Astrocyte (in vitro differentiated cells and primary cell): Measurements from ENCODE around the gene GMDS. TPM values are rescaled to one million over a fixed set of nuclear protein-coding genes. Genes with fewer than 3 reads are reported as not detected.

Source experiments
- DNase-seq: peaks from one replicate; pipeline ENCODE4 v3.0.0-alpha.2; 2010; ENCODE audit warnings: low read depth
- FAIRE-seq: peaks from 2 replicates; lab custom pipeline; 2011; peaks lifted over from hg19 to GRCh38; lab: Jason Lieb, UNC
- H2AFZ ChIP-seq: 2 replicates; pipeline ENCODE4 v1.6.0; 2012; ENCODE audit warnings: low read depth, low read length, inconsistent platforms
- H3K27ac ChIP-seq: 2 replicates; pipeline ENCODE4 v1.5.1; 2011; ENCODE audit warnings: low read depth, low read length, inconsistent platforms
- H3K27me3 ChIP-seq: 2 replicates; pipeline ENCODE4 v1.6.0; 2011; ENCODE audit warnings: low read length, inconsistent platforms; ENCODE audit not compliant: insufficient read depth
- H3K36me3 ChIP-seq: 2 replicates; pipeline ENCODE4 v1.5.1; 2011; ENCODE audit warnings: low read length, inconsistent platforms; ENCODE audit not compliant: insufficient read depth
- H3K4me1 ChIP-seq: 2 replicates; pipeline ENCODE4 v1.5.1; 2011; ENCODE audit warnings: low read length, inconsistent platforms; ENCODE audit not compliant: insufficient read depth
- H3K4me2 ChIP-seq: 2 replicates; pipeline ENCODE4 v1.6.0; 2012; ENCODE audit warnings: low read length, inconsistent platforms
- H3K4me3 ChIP-seq: 2 replicates; pipeline ENCODE4 v1.5.1; 2011; ENCODE audit warnings: low read depth, mild to moderate bottlenecking, low read length, inconsistent platforms; ENCODE audit not compliant: insufficient read depth
- H3K79me2 ChIP-seq: 2 replicates; pipeline ENCODE4 v1.6.0; 2012; ENCODE audit warnings: mild to moderate bottlenecking, low read length, inconsistent platforms; ENCODE audit not compliant: insufficient read depth
- H3K9ac ChIP-seq: 2 replicates; pipeline ENCODE4 v1.6.0; 2012; ENCODE audit warnings: mild to moderate bottlenecking, low read length, inconsistent platforms
- H3K9me3 ChIP-seq: 2 replicates; pipeline ENCODE4 v1.5.1; 2012; ENCODE audit warnings: low read depth, mild to moderate bottlenecking, low read length, inconsistent platforms; ENCODE audit not compliant: insufficient read depth
- H4K20me1 ChIP-seq: 2 replicates; pipeline ENCODE4 v1.6.0; 2012; ENCODE audit warnings: low read length, inconsistent platforms; ENCODE audit not compliant: insufficient read depth
- H3K27ac Mint-ChIP-seq: one replicate; pipeline ENCODE4 v1.8.0; 2021; ENCODE audit warnings: mild to moderate bottlenecking, mixed read lengths; ENCODE audit not compliant: unreplicated experiment
- H3K27me3 Mint-ChIP-seq: one replicate; pipeline ENCODE4 v1.8.0; 2021; ENCODE audit warnings: low read depth, mixed read lengths; ENCODE audit not compliant: unreplicated experiment
- H3K36me3 Mint-ChIP-seq: one replicate; pipeline ENCODE4 v1.8.0; 2021; ENCODE audit warnings: low read depth, mixed read lengths; ENCODE audit not compliant: unreplicated experiment
- H3K4me1 Mint-ChIP-seq: one replicate; pipeline ENCODE4 v1.8.0; 2021; ENCODE audit warnings: low read depth, mixed read lengths; ENCODE audit not compliant: unreplicated experiment
- H3K4me3 Mint-ChIP-seq: one replicate; pipeline ENCODE4 v1.8.0; 2021; ENCODE audit warnings: mild to moderate bottlenecking, moderate library complexity, mixed read lengths; ENCODE audit not compliant: unreplicated experiment
- H3K9me3 Mint-ChIP-seq: one replicate; pipeline ENCODE4 v1.8.0; 2021; ENCODE audit warnings: mild to moderate bottlenecking, mixed read lengths; ENCODE audit not compliant: unreplicated experiment
- CTCF ChIP-seq: IDR thresholded peaks from 2 replicates; pipeline ENCODE4 v1.5.1; 2011; ENCODE audit warnings: low read depth, mild to moderate bottlenecking, inconsistent platforms, low read length, moderate library complexity; ENCODE audit not compliant: insufficient read depth
- EZH2 ChIP-seq: IDR thresholded peaks from 2 replicates; pipeline ENCODE4 v1.6.1; 2012; ENCODE audit warnings: mild to moderate bottlenecking, low read length, inconsistent platforms; ENCODE audit not compliant: insufficient read depth
- total RNA-seq: library from RNA; stranded (reverse); gene quantifications from 2 replicates; pipeline ENCODE4 v1.2.1, GENCODE V29; 2021

GMDS gene
- total RNA-seq, 1 donor from 2014 or later, result 9.4 TPM

GRCh38 chr6:1806935-1807334, 438.5 kb downstream of the GMDS start:
- FAIRE-seq, result no peak
- no peak overlapping the region for H2AFZ ChIP-seq
- peaks cover 11% of the 10 kb centered on the region for H3K4me1 Mint-ChIP-seq

GRCh38 chr6:1802491-1803395, 442.7 kb downstream of the GMDS start:
- H2AFZ ChIP-seq, result peak overlapping the region; percentile 20
- peaks cover 2% of the 10 kb centered on the region for H3K4me1 ChIP-seq
- FAIRE-seq (no peak), DNase-seq (no peak)
- peak overlapping the region; percentile 46 for H3K4me2 ChIP-seq
- no peak overlapping the region for H3K4me3 ChIP-seq
- H3K36me3 Mint-ChIP-seq, result no peaks in the 10 kb centered on the region
- peaks cover 5% of the 10 kb centered on the region for H3K4me1 Mint-ChIP-seq
- H3K79me2 ChIP-seq, result no peaks in the 10 kb centered on the region
- no peaks in the 10 kb centered on the region for H3K27me3 ChIP-seq
- peaks cover 2% of the 10 kb centered on the region for H3K9me3 Mint-ChIP-seq
- no peak overlapping the region for H3K27ac ChIP-seq
- no peak overlapping the region for H3K4me3 Mint-ChIP-seq
- no peak overlapping the region for H3K9ac ChIP-seq
- H3K27ac Mint-ChIP-seq, result no peak overlapping the region
- no peak for TF ChIP-seq EZH2
- no peak for TF ChIP-seq CTCF
- no peaks in the 10 kb centered on the region for H3K27me3 Mint-ChIP-seq
- H3K9me3 ChIP-seq, result no peaks in the 10 kb centered on the region
- H4K20me1 ChIP-seq, result no peaks in the 10 kb centered on the region
- no peaks in the 10 kb centered on the region for H3K36me3 ChIP-seq

More at GRCh38 chr6:1806935-1807334, 438.5 kb downstream of the GMDS start:
- H3K27me3 ChIP-seq, result no peaks in the 10 kb centered on the region
- no peak overlapping the region for H3K4me2 ChIP-seq
- no peaks in the 10 kb centered on the region for H3K36me3 Mint-ChIP-seq
- no peaks in the 10 kb centered on the region for H4K20me1 ChIP-seq
- H3K27ac ChIP-seq, result no peak overlapping the region
- no peak for DNase-seq
- H3K9me3 Mint-ChIP-seq, result peaks cover 6% of the 10 kb centered on the region
- no peaks in the 10 kb centered on the region for H3K36me3 ChIP-seq
- no peaks in the 10 kb centered on the region for H3K27me3 Mint-ChIP-seq
- TF ChIP-seq CTCF (no peak), EZH2 (no peak)
- no peaks in the 10 kb centered on the region for H3K79me2 ChIP-seq
- no peak overlapping the region for H3K4me3 Mint-ChIP-seq
- no peaks in the 10 kb centered on the region for H3K9me3 ChIP-seq
- H3K27ac Mint-ChIP-seq, result no peak overlapping the region
- H3K4me1 ChIP-seq, result no peaks in the 10 kb centered on the region
- H3K9ac ChIP-seq, result no peak overlapping the region
- H3K4me3 ChIP-seq, result no peak overlapping the region

- DNase-seq (no peak), FAIRE-seq (no peak)
- Mint-ChIP-seq H3K4me3 (no peak overlapping the region), H3K36me3 (no peaks in the 10 kb centered on the region), H3K9me3 (peaks cover 2% of the 10 kb centered on the region), H3K4me1 (peaks cover 11% of the 10 kb centered on the region), H3K27ac (no peak overlapping the region), H3K27me3 (no peaks in the 10 kb centered on the region)
- Histone ChIP-seq H3K27ac (no peak overlapping the region), H2AFZ (no peak overlapping the region), H3K27me3 (no peaks in the 10 kb centered on the region), H3K9me3 (no peaks in the 10 kb centered on the region), H3K4me2 (no peak overlapping the region), H3K9ac (no peak overlapping the region), H4K20me1 (no peaks in the 10 kb centered on the region), H3K36me3 (no peaks in the 10 kb centered on the region), H3K4me1 (peaks cover 11% of the 10 kb centered on the region), H3K79me2 (no peaks in the 10 kb centered on the region), H3K4me3 (no peak overlapping the region)
- TF ChIP-seq CTCF, result no peak
- TF ChIP-seq EZH2, result no peak
These were observed 444.0 kb downstream of the GMDS start for GRCh38 chr6:1801401-1801800.
